Activated T-cell treated with anti-CD3 and anti-CD28 coated beads, Interleukin-2, amount 50 U/mL, for 24 hours (primary cell): ENCODE data around the gene C17orf50.
A peak's percentile ranks its signal among the peaks of the same experiment; 100 is the strongest.

ENCODE experiments used
- DNase-seq: peaks from one replicate; pipeline ENCODE4 v3.0.0-alpha.2; 2020
- H3K27ac Mint-ChIP-seq: 2 replicates; pipeline ENCODE4 v1.8.0; 2020; ENCODE audit warnings: mild to moderate bottlenecking, mixed read lengths
- H3K27me3 Mint-ChIP-seq: 2 replicates; pipeline ENCODE4 v1.8.0; 2020; ENCODE audit warnings: mixed read lengths
- H3K36me3 Mint-ChIP-seq: 2 replicates; pipeline ENCODE4 v1.8.0; 2020; ENCODE audit warnings: low read depth, mixed read lengths
- H3K4me1 Mint-ChIP-seq: 2 replicates; pipeline ENCODE4 v1.8.0; 2020; ENCODE audit warnings: low read depth, mixed read lengths
- H3K4me3 Mint-ChIP-seq: 2 replicates; pipeline ENCODE4 v1.8.0; 2020; ENCODE audit warnings: mild to moderate bottlenecking, moderate library complexity, mixed read lengths
- H3K9me3 Mint-ChIP-seq: 2 replicates; pipeline ENCODE4 v1.8.0; 2020; ENCODE audit warnings: mixed read lengths

The C17orf50 gene

DNA sequence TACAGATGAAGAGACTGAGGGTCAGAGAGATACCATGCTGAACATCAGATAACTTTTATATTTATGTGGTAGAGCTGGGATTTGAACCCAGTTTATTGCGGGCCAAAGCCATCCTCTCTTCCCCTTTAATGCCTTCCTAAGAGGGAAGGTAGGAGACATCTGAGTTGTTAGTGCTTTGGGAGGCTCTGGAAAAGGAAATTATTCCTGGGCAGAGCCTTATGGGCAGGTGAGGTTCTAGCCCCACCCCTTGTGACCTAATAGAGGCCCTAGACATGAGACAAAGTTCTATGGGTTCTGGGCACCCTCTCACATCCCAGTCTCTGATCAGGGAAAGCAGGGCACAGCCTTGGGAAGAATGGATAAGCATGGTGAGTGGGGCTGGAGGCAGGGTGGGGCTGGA lies at the start of gene C17orf50:
Gene C17orf50, plus strand, starts transcription at position 301 of the 400 bp plus-strand sequence. Its CDS starts 55 bp downstream, at position 356.
- no peak for DNase-seq
- H3K9me3 Mint-ChIP-seq, result no peaks in the 10 kb centered on the region
- H3K4me3 Mint-ChIP-seq, result no peak within 1 kb of the TSS
- no peak within 1 kb of the TSS for H3K27ac Mint-ChIP-seq
- H3K36me3 Mint-ChIP-seq, result no peaks in the 10 kb centered on the region
- no peaks in the 10 kb centered on the region for H3K27me3 Mint-ChIP-seq
- H3K4me1 Mint-ChIP-seq, result peaks cover 12% of the 10 kb centered on the region

DNA sequence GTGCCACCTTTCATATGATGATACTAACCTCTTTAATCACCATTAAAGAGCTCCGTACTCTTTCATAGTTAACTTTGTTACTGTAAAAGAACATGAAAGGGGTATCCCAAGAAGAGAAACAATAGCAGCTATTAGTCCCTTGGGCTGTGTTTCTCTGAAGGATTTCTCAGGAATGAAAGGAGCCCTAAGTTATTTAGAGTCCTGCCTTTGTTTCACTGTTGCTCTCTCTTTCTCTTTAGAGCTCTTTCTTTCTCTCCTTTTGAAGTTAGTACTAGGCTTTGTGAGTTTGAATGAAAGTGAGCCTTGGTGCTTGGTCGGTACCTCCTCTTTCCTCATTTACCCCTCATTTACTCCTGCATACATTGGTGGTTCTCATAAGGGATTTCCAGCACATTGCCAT lies 49.7 kb upstream of the C17orf50 start:
- H3K27me3 Mint-ChIP-seq, result no peaks in the 10 kb centered on the region
- no peak for DNase-seq

DNA sequence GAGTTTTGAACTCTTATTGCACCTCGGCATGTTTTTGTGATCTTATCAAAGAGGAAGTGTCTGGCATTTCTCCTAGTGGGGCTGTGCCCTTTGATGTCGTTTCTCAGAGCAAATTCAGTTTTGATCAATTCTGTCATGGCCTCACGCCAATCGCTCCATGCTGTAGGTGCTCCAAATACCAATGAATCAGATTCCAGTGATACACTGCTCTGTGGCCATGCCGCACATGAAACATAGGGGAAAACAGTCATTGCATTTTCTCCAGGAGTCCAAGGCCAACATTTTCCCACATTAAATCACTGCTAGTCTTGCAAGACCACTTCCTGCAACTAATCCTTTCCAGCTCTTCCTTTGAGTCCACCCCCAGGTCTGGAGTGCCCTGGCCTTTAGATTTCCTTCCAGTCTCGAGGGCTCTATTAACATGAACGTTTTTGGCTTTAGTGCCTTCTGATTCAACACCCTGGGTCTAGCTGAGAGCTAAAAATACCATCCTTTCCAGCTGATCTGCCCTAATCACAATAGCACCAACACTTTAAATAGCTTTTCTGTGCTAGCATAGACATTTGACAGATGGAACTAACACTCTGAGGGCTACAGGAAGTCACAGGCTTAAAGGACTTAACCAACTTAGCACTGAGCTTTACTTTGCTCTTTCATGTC lies 47.5 kb upstream of the C17orf50 start:
- H3K4me1 Mint-ChIP-seq, result peaks cover 22% of the 10 kb centered on the region
- H3K9me3 Mint-ChIP-seq, result no peaks in the 10 kb centered on the region
- peaks cover 56% of the 10 kb centered on the region for H3K36me3 Mint-ChIP-seq
- no peak overlapping the region for H3K27ac Mint-ChIP-seq
- DNase-seq, result no peak
- no peak overlapping the region for H3K4me3 Mint-ChIP-seq
- H3K27me3 Mint-ChIP-seq, result no peaks in the 10 kb centered on the region

More for the DNA sequence above, 49.7 kb upstream of the C17orf50 start:
- Mint-ChIP-seq H3K36me3 (peaks cover 45% of the 10 kb centered on the region), H3K27ac (peak overlapping the region; percentile 39), H3K9me3 (no peaks in the 10 kb centered on the region), H3K4me3 (no peak overlapping the region), H3K4me1 (peaks cover 35% of the 10 kb centered on the region)

DNA sequence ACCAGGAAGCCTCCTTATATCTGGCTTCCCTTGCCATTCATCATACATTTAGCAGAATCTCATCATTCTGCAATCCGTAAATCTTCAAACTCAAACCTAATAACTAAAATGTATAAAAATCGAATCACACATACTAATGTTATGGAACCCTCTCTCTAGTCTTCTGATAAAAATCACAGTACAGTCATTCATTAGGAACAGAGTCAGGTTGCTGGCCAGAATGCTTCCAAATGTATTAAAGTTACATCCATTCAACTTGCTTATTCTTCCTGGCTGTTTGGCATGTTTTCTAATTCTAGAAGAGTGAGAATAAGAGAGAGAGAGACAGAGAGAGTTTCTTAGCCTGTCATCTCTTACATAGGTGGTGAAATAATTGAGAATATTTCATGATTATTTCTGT lies 45.7 kb upstream of the C17orf50 start:
- Mint-ChIP-seq H3K36me3 (peaks cover 57% of the 10 kb centered on the region), H3K4me1 (peaks cover 10% of the 10 kb centered on the region), H3K27me3 (no peaks in the 10 kb centered on the region), H3K4me3 (no peak overlapping the region), H3K9me3 (no peaks in the 10 kb centered on the region), H3K27ac (no peak overlapping the region)
- DNase-seq, result no peak

DNA sequence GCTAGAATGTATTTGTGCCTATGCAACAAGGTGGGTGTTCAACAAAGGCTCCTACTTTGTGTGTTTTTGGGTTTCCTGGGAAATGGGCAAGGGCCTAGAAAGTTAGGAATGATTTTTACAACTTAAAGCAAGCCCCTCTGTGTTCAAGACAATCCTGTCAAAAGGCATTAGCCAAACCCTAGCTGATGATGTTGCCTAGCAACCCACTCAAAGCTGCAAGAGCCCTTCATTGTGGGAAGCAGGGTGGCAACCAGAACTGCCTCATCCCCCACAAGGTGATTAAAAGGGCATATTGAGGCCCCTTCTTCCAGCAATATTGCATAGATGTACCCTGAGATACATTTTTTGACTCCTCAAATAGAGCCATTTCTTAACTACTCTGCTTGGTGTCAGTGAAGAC lies 45.3 kb upstream of the C17orf50 start:
- H3K36me3 Mint-ChIP-seq, result peaks cover 55% of the 10 kb centered on the region
- H3K4me3 Mint-ChIP-seq, result no peak overlapping the region
- peaks cover 8% of the 10 kb centered on the region for H3K4me1 Mint-ChIP-seq
- H3K9me3 Mint-ChIP-seq, result no peaks in the 10 kb centered on the region
- no peak overlapping the region for H3K27ac Mint-ChIP-seq
- H3K27me3 Mint-ChIP-seq, result no peaks in the 10 kb centered on the region
- DNase-seq, result no peak

DNA sequence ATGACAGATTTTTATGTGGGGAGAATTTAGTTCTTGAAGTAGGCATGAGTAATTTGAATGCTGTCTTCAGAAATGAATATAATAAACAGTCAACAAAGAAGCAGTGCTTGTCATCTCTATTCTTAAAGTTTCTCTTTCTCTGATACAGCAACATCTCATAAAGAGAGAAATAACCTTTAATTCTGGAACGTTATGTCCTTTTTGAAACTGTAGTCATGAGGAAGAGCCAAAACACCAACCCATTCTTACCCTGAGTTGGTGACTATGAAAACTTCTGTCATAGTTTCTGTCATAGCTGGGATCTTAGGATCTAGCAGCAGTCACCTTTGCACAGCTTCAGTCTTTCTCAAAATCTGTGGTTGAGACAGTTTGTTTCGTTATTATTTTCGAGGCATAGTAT lies 44.5 kb upstream of the C17orf50 start:
- peaks cover 54% of the 10 kb centered on the region for H3K36me3 Mint-ChIP-seq
- DNase-seq, result no peak
- peaks cover 5% of the 10 kb centered on the region for H3K4me1 Mint-ChIP-seq
- no peaks in the 10 kb centered on the region for H3K9me3 Mint-ChIP-seq
- H3K27ac Mint-ChIP-seq, result no peak overlapping the region
- no peaks in the 10 kb centered on the region for H3K27me3 Mint-ChIP-seq
- no peak overlapping the region for H3K4me3 Mint-ChIP-seq

DNA sequence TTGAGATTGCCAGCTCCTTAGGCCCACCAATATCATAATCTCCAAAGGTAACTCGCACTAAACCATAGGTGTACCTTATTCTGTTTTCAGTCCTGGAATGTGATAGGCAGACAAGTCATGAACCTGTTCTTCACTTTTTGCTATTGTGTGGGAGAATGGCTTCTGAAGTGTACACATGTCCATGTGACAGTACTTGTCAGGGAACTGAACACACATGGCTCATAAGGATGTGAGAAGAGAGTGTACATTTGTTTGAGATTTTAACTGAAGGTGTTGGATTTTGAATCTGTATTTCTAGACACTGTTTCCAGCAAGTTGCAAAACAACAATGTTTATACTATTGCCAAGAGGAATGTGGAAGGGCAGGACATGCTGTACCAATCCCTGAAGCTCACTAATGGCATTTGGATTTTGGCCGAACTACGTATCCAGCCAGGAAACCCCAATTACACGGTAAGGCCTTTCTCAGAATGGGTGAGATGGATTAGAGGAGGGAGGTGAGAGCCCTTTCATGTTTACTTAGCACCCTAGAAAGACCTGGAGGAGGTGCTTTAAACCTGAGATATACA lies 43.7 kb upstream of the C17orf50 start:
- H3K27me3 Mint-ChIP-seq, result no peaks in the 10 kb centered on the region
- no peak for DNase-seq
- no peak overlapping the region for H3K4me3 Mint-ChIP-seq
- peaks cover 54% of the 10 kb centered on the region for H3K36me3 Mint-ChIP-seq
- H3K27ac Mint-ChIP-seq, result no peak overlapping the region
- H3K4me1 Mint-ChIP-seq, result peaks cover 1% of the 10 kb centered on the region
- no peaks in the 10 kb centered on the region for H3K9me3 Mint-ChIP-seq

DNA sequence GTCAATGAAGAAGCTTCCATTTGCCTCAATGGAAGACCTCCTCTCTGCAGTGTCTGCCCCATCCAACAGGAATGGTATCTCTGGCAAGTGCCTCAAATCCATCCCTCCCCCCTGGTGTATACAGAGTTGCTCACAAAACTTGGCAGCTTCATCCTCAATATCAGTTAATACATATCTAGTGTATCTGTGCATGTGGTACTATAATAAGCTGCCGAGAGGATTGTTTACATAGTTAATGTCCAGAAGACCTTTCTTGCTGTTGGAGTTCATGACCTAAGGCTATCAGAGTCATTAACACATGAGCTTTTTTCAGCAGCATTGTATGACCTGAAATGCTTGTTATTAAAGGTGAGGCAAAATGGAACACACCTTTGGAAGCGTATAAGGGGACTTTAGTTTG lies 43.2 kb upstream of the C17orf50 start:
- no peaks in the 10 kb centered on the region for H3K9me3 Mint-ChIP-seq
- DNase-seq, result no peak
- no peak overlapping the region for H3K27ac Mint-ChIP-seq
- H3K4me3 Mint-ChIP-seq, result no peak overlapping the region
- H3K36me3 Mint-ChIP-seq, result peaks cover 57% of the 10 kb centered on the region
- no peaks in the 10 kb centered on the region for H3K27me3 Mint-ChIP-seq
- no peaks in the 10 kb centered on the region for H3K4me1 Mint-ChIP-seq

DNA sequence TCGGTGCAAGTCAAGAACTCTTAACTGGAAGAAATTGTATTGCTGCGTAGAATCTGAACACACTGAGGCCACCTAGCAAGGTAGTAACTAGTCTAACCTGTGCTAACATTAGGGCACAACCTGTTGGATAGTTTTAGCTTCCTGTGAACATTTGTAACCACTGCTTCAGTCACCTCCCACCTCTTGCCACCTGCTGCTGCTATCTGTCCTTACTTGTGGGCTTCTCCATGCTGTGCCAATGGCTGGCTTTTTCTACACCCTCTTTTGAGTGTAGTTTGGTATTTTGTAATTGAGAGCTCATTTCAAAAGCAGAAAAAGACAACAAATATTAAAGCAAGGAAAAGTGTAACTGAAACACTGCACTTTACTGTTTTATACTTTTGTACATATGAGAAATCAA lies 37.0 kb upstream of the C17orf50 start:
- no peak overlapping the region for H3K27ac Mint-ChIP-seq
- H3K36me3 Mint-ChIP-seq, result peaks cover 84% of the 10 kb centered on the region
- no peaks in the 10 kb centered on the region for H3K4me1 Mint-ChIP-seq
- no peaks in the 10 kb centered on the region for H3K9me3 Mint-ChIP-seq
- no peaks in the 10 kb centered on the region for H3K27me3 Mint-ChIP-seq
- H3K4me3 Mint-ChIP-seq, result no peak overlapping the region
- DNase-seq, result no peak

DNA sequence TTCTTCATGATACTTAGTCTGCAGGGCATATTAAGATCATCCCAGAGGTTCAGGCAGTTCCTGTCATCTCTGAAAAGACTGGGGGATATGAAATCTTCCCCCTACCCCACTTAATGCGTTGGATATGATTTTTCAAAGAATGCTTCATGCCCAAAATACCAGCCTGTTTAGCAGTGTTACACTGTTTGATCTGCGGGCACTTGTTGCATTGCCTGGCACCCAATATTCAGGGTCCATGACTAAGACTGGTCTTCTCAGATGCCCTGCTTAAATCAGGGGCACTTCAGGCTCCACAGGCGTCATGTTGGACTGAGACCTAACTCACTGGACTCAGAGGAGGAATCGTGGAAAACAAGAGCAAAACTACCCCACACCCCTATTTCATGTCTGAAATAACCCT lies 35.6 kb upstream of the C17orf50 start:
- peaks cover 74% of the 10 kb centered on the region for H3K36me3 Mint-ChIP-seq

DNA sequence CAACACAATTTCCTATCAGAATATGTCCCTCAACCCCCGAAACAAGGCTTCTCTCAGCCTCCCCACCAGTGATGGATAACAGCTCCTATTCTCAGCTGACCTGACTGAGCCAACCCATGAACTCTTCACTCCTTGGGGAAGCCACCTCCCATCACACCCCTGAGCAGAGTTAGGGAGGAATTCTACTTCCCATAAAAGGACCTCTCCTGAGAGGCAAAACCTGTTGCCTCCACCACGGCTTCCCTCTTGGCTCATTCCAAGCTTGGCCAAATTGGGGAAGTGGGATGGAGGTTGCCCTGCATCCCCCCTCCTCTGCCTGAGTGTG lies 34.9 kb upstream of the C17orf50 start:
- H3K27ac Mint-ChIP-seq, result peak overlapping the region; percentile 51
- peaks cover 70% of the 10 kb centered on the region for H3K36me3 Mint-ChIP-seq
- H3K27me3 Mint-ChIP-seq, result no peaks in the 10 kb centered on the region
- no peak overlapping the region for H3K4me3 Mint-ChIP-seq
- H3K4me1 Mint-ChIP-seq, result peaks cover 9% of the 10 kb centered on the region
- DNase-seq, result no peak
- H3K9me3 Mint-ChIP-seq, result no peaks in the 10 kb centered on the region

More for the DNA sequence above, 35.6 kb upstream of the C17orf50 start:
- Mint-ChIP-seq H3K4me1 (peaks cover 2% of the 10 kb centered on the region), H3K27me3 (no peaks in the 10 kb centered on the region), H3K9me3 (no peaks in the 10 kb centered on the region), H3K27ac (no peak overlapping the region), H3K4me3 (no peak overlapping the region)
- no peak for DNase-seq

DNA sequence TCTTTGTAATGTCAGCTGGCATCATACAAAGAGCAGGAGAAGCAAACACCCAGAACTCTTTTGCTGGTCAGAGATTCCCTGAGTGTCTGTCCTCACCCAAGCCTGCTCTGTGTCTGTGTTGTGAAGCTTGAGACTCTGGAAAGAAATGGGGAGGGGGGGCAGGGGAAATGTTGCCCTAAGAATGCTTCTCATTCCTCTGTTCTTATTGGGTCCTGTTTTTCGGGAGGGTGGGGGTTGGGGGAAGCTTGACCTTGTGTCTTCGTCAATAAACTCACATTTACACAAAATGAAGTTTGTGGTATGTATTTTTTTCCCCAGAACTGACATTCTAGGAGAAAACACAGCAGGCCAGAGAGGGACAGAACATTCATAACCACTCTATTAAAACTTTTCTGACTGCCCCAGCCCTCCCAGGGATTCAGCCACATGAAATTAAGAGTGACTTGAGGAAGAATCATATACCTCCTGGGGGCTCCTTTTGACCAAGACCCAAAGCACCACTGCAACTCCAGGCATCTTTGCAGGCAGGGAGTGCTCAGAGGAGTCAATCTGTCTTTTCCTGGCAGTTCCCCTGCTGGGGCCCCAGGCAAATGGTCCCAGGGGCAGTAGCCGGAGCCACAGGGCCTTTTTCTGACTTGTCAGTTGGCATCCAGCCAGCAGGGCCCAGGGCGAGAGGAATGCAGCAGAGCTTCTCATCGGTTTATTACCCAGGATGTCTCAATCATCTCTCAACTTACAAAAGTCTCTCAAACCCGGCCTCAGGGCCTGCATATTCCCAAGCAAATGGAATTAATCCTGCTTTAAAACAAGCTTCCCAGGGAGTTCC lies 34.3 kb upstream of the C17orf50 start:
- peaks cover 64% of the 10 kb centered on the region for H3K36me3 Mint-ChIP-seq
- no peak for DNase-seq
- peak overlapping the region; percentile 51 for H3K27ac Mint-ChIP-seq
- H3K4me1 Mint-ChIP-seq, result peaks cover 15% of the 10 kb centered on the region
- H3K27me3 Mint-ChIP-seq, result no peaks in the 10 kb centered on the region
- H3K9me3 Mint-ChIP-seq, result no peaks in the 10 kb centered on the region
- H3K4me3 Mint-ChIP-seq, result no peak overlapping the region

DNA sequence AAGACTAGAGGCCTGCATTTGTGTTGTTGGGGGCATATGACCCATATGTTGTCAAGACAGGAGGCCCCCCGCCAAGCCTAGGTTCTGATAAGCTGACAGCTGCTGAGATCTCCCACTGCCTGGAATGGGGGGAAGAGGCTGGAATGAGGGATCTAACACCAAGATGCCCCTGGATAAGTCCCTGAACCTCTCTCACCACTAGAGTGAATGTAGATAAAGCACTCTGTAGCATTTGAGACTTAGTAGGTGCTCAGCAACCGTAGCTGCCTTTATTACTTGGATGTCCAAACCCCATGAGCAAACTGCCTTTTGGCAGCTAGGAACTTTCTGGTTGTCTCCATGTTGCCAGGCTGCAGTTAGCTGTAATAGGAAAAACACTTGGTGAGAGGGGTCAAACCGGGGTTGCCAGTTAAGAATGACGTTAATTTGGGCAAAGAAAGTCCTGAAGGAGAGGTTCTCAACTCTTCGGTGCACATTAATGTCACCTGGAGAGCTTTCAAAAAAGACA lies 33.7 kb upstream of the C17orf50 start:
- Mint-ChIP-seq H3K4me3 (no peak overlapping the region), H3K4me1 (peaks cover 16% of the 10 kb centered on the region), H3K27ac (no peak overlapping the region), H3K36me3 (peaks cover 58% of the 10 kb centered on the region), H3K27me3 (no peaks in the 10 kb centered on the region), H3K9me3 (no peaks in the 10 kb centered on the region)
- no peak for DNase-seq

DNA sequence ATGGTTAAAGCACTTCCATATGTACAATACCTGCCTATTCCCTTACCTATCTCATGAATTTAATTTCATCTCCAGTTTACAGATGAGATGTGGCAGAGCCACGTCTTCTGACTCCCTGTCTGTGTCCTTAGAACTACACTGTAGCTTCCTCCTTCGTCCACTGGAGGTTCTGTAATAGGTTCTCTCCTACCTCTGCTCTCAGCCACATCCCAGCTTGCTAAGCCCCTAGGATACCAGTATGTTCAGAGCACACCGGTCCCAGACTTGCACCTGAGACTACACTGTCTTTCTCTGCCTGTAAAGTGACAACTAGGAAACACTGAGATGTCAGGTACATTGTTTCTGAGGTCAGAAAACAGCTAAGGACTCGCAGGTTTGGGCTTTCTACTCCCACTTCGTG lies 33.1 kb upstream of the C17orf50 start:
- no peak for DNase-seq

DNA sequence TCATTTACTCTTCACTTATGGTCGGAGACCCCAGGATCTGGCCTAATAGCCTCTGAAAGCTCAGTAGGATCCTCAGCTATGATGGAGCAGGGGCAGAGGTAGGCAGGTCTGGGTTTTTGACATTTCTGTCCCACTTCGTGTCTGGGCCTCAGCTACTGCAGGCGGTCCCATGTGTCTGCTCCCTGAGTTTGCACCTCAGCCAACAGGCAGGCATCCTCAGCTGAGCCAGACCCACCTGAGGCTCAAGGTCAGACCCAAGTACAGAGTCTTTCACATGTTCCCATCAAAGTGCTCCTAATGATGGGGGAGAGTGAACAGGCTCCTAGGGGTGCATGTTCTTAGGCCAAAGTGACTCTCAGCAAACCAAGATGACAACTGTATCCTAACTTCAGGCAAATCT lies 32.1 kb upstream of the C17orf50 start:
- H3K27ac Mint-ChIP-seq, result no peak overlapping the region
- H3K9me3 Mint-ChIP-seq, result no peaks in the 10 kb centered on the region
- H3K4me1 Mint-ChIP-seq, result peaks cover 21% of the 10 kb centered on the region
- peaks cover 42% of the 10 kb centered on the region for H3K36me3 Mint-ChIP-seq
- H3K4me3 Mint-ChIP-seq, result no peak overlapping the region
- no peaks in the 10 kb centered on the region for H3K27me3 Mint-ChIP-seq
- DNase-seq, result no peak

More for the DNA sequence above, 33.1 kb upstream of the C17orf50 start:
- Mint-ChIP-seq H3K4me1 (peaks cover 21% of the 10 kb centered on the region), H3K27me3 (no peaks in the 10 kb centered on the region), H3K27ac (no peak overlapping the region), H3K36me3 (peaks cover 51% of the 10 kb centered on the region), H3K9me3 (no peaks in the 10 kb centered on the region), H3K4me3 (no peak overlapping the region)
